ENCODE results near the gene CDK2.

Gene CDK2

GRCh38 chr12:56017181-56017580, 50.6 kb downstream of the CDK2 start:
- DNase-seq: no peak

- DNase-seq: no peak
These were observed 51.7 kb downstream of the CDK2 start for GRCh38 chr12:56018356-56018755.

- DNase-seq: no peak
These were observed 54.0 kb downstream of the CDK2 start, which contains the start of gene IKZF4 for GRCh38 chr12:56020423-56021184. Gene IKZF4, plus strand, starts transcription at chr12:56021043. Its CDS starts 451 bp downstream, at chr12:56021494.

- DNase-seq: no peak
These were observed 55.4 kb downstream of the CDK2 start for GRCh38 chr12:56021889-56022497.
